ENCODE results near the gene TRMT2B. TPM values are rescaled to one million over a fixed set of nuclear protein-coding genes. Genes with fewer than 3 reads are reported as not detected.

Gene TRMT2B
- total RNA-seq, 1 experiment from 2014 or later = 13.7 TPM

- Histone ChIP-seq H4K5ac (ENCODE audit: insufficient read length, low read depth, low read length) (no peak overlapping the region), H3K4me1 (ENCODE audit: insufficient read depth, low read length) (no peaks in the 10 kb centered on the region), H3K9me3 (ENCODE audit: control insufficient read depth, low read depth, low read length) (peaks cover 33% of the 10 kb centered on the region), H4K8ac (replicated peaks; ENCODE audit: insufficient read length, low read depth, low read length) (no peak overlapping the region), H3K18ac (ENCODE audit: insufficient read length, low read depth, low read length) (no peak overlapping the region), H2AK5ac (ENCODE audit: insufficient read length, low read length) (no peak overlapping the region), H3T11ph (ENCODE audit: low read length) (no peak overlapping the region), H2BK20ac (ENCODE audit: low read depth, low read length, poor library complexity, severe bottlenecking) (no peak overlapping the region), H3K4ac (ENCODE audit: low read depth, low read length) (no peak overlapping the region), H4K91ac (ENCODE audit: insufficient read length, low read depth, low read length) (no peak overlapping the region), H2AFZ (ENCODE audit: low read length) (no peak overlapping the region), H3K27me3 (ENCODE audit: insufficient read depth, low read length) (no peaks in the 10 kb centered on the region), H2BK5ac (ENCODE audit: insufficient read length, low read length) (no peak overlapping the region), H3K56ac (ENCODE audit: insufficient read length, low read depth, low read length) (no peak overlapping the region), H3K23me2 (ENCODE audit: insufficient read length, low read depth, low read length, poor library complexity, severe bottlenecking) (no peaks in the 10 kb centered on the region), H3K4me2 (ENCODE audit: insufficient read depth, insufficient read length, low read length) (no peak overlapping the region), H3K14ac (ENCODE audit: insufficient read depth, low read length) (no peak overlapping the region), H4K20me1 (ENCODE audit: control insufficient read depth, insufficient read depth, insufficient read length) (no peaks in the 10 kb centered on the region), H2BK120ac (ENCODE audit: low read depth, low read length, poor library complexity, severe bottlenecking) (no peak overlapping the region), H3K79me2 (ENCODE audit: insufficient read depth, low read length) (no peaks in the 10 kb centered on the region), H2BK12ac (ENCODE audit: insufficient read length, low read depth, low read length) (no peak overlapping the region), H3K79me1 (ENCODE audit: insufficient read depth, low read depth, low read length, poor library complexity, severe bottlenecking) (no peaks in the 10 kb centered on the region), H3K9ac (ENCODE audit: extremely low read depth, insufficient read length, low read length) (no peak overlapping the region), H3K27ac (ENCODE audit: insufficient read length, low read depth, low read length) (no peak overlapping the region), H2BK15ac (ENCODE audit: low read depth, low read length) (no peak overlapping the region), H3K23ac (ENCODE audit: insufficient read length, low read depth, low read length) (no peak overlapping the region)
- H3K36me3 Mint-ChIP-seq (ENCODE audit: insufficient read depth in 1 of 3, low read depth in 3 of 3) = peaks cover 16 to 62% (median 49%) of the 10 kb centered on the region in 3 experiments
- H3K27me3 Mint-ChIP-seq (ENCODE audit: low read depth) = no peaks in the 10 kb centered on the region
- no peak for TF ChIP-seq CTCF (conservative IDR thresholded peaks at IDR 0.05)
- no peak overlapping the region for H3K4me3 Mint-ChIP-seq
- H3K4me1 Mint-ChIP-seq = no peaks in the 10 kb centered on the region
- peaks cover 62 to 67% of the 10 kb centered on the region in 2 experiments for H3K9me3 Mint-ChIP-seq
- H3K27ac Mint-ChIP-seq = no peak overlapping the region
- no peak for DNase-seq
Measured at GRCh38 chrX:101025126-101025525, 26.8 kb downstream of the TRMT2B start.

All from H9 (cell line).